Measurements from ENCODE around the gene WWTR1.

DNA sequence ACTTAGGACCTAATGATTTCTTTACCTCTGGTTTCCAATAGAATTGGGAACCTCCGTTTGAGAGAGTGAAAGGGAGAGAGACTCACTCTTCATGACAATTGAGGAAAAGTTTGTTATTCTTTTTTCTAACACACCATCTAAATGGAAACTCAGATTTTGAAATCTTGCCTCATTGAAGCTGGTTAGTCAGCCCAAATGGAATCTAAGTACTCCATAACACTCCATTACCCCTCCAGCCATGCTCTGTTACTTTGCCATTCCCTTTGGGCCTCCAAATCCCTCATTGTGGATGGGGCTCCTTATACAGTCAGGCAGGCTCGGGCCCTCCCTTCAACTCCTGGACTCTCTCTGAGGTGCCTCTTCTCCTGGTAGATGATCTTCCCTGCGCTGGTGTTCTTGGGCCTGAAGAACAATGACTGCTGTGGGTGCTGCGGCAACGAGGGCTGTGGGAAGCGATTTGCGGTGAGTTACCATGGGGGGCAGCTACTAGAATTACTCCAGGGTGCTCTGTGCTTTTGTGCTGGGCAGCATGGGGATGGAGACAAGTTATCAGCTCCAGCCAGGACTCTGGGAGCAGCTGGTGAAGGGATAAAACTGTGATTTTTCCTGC lies 182.3 kb downstream of the WWTR1 start:
- TF ChIP-seq, protein P1, sequence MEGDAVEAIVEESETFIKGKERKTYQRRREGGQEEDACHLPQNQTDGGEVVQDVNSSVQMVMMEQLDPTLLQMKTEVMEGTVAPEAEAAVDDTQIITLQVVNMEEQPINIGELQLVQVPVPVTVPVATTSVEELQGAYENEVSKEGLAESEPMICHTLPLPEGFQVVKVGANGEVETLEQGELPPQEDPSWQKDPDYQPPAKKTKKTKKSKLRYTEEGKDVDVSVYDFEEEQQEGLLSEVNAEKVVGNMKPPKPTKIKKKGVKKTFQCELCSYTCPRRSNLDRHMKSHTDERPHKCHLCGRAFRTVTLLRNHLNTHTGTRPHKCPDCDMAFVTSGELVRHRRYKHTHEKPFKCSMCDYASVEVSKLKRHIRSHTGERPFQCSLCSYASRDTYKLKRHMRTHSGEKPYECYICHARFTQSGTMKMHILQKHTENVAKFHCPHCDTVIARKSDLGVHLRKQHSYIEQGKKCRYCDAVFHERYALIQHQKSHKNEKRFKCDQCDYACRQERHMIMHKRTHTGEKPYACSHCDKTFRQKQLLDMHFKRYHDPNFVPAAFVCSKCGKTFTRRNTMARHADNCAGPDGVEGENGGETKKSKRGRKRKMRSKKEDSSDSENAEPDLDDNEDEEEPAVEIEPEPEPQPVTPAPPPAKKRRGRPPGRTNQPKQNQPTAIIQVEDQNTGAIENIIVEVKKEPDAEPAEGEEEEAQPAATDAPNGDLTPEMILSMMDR (IDR thresholded peaks at IDR 0.05) = no peak
- TF ChIP-seq POLR2A (IDR thresholded peaks at IDR 0.05) (no peak), EP300 (IDR thresholded peaks at IDR 0.05; ENCODE audit: low read depth) (no peak)
